GM12878 (cell line): Measurements from ENCODE around the gene DENND6A. TPM values are rescaled to one million over a fixed set of nuclear protein-coding genes. Genes with fewer than 3 reads are reported as not detected.

Experiments used
- ATAC-seq: fragments of 200-7000 bp; cut with Tn5 transposase; 3 replicates; pipeline ENCODE4 v1.9.1; 2020; ENCODE audit warnings: mild to moderate bottlenecking, moderate library complexity
- BruUV-seq: library from RNA; stranded (reverse); fragments of 400-500 nt; replicated peaks from 2 replicates; lab custom pipeline; 2021; lab: Mats Ljungman, UMichigan
- CTCF ChIA-PET: fragments of 300-600 bp; sonication (Branson Sonifier 250); formaldehyde crosslinking; extraction: SDS; loops from one replicate; lab custom pipeline; 2021; ENCODE audit warnings: inconsistent platforms; lab: Yijun Ruan, JAX
- POLR2A ChIA-PET: fragments of 350-600 bp; formaldehyde crosslinking; extraction: SDS; loops from one replicate; lab custom pipeline; 2021; ENCODE audit warnings: inconsistent platforms; lab: Charles Lee
- RAD21 ChIA-PET: fragments of 300-600 bp; sonication (Branson Sonifier 250); formaldehyde crosslinking; loops from one replicate; lab custom pipeline; 2023; ENCODE audit warnings: antibody characterized with exemption; ENCODE audit not compliant: unreplicated experiment; lab: Charles Lee
- SMC1A ChIA-PET: fragments of 300-600 bp; sonication (Branson Sonifier 250); formaldehyde crosslinking; loops from one replicate; lab custom pipeline; 2023; ENCODE audit not compliant: unreplicated experiment, uncharacterized antibody; lab: Charles Lee
- DNase-seq: peaks from one replicate; pipeline ENCODE4 v3.0.0-alpha.2; 2011; ENCODE audit warnings: low read depth, low spot score
- FAIRE-seq: peaks from 3 replicates; lab custom pipeline; 2011; peaks lifted over from hg19 to GRCh38; lab: Jason Lieb, UNC
- H2AFZ ChIP-seq: 2 replicates; pipeline ENCODE4 v1.6.0; 2011; ENCODE audit warnings: low read depth, low read length, control low read depth; ENCODE audit not compliant: control insufficient read depth
- H3K27ac ChIP-seq: 2 replicates; pipeline ENCODE4 v1.5.1; 2011; ENCODE audit warnings: control low read depth; ENCODE audit not compliant: control insufficient read depth, insufficient read depth
- H3K27me3 ChIP-seq, 2 experiments: replicated peaks in 1 of 2; 2 replicates each; pipeline versions ENCODE4 v1.6.0 to v1.6.1; 2011; ENCODE audit warnings: low read length in 1 of 2; ENCODE audit not compliant: control insufficient read depth in 2 of 2, insufficient read depth in 2 of 2
- H3K36me3 ChIP-seq, 2 experiments: 2 replicates each; pipeline ENCODE4 v1.5.1; 2011; ENCODE audit warnings: low read length in 1 of 2; ENCODE audit not compliant: control insufficient read depth in 2 of 2, insufficient read depth in 2 of 2
- H3K4me1 ChIP-seq: 2 replicates; pipeline ENCODE4 v1.6.1; 2011; ENCODE audit warnings: mild to moderate bottlenecking, low read length, moderate library complexity, mixed read lengths; ENCODE audit not compliant: control insufficient read depth, insufficient read depth
- H3K4me2 ChIP-seq: 2 replicates; pipeline ENCODE4 v1.6.0; 2011; ENCODE audit warnings: control low read depth; ENCODE audit not compliant: control insufficient read depth, insufficient read depth
- H3K4me3 ChIP-seq: fragments of 200-600 bp; sonication (generic); 2 replicates; pipeline ENCODE4 v1.5.1; 2016
- H3K79me2 ChIP-seq: 2 replicates; pipeline ENCODE4 v1.6.0; 2011; ENCODE audit warnings: low read length; ENCODE audit not compliant: control insufficient read depth, insufficient read depth
- H3K9ac ChIP-seq: 2 replicates; pipeline ENCODE4 v1.8.0; 2011; ENCODE audit warnings: low read length, control low read depth, mixed read lengths; ENCODE audit not compliant: control insufficient read depth, insufficient read depth
- H3K9me3 ChIP-seq: replicated peaks from 3 replicates; pipeline ENCODE4 v1.5.1; 2011; ENCODE audit warnings: mild to moderate bottlenecking, low read length; ENCODE audit not compliant: control insufficient read depth, insufficient read depth
- H4K20me1 ChIP-seq: 2 replicates; pipeline ENCODE4 v1.6.0; 2011; ENCODE audit not compliant: control insufficient read depth, insufficient read depth
- CTCF ChIP-seq, 3 experiments: IDR thresholded peaks in 2 of 3; conservative IDR thresholded peaks in 1 of 3; 2 replicates each; pipeline ENCODE4 v1.5.1; 2011; ENCODE audit warnings: low read depth in 3 of 3, low read length in 3 of 3, mild to moderate bottlenecking in 3 of 3, control low read depth in 2 of 3, moderate library complexity in 2 of 3, inconsistent platforms in 1 of 3, mixed read lengths in 1 of 3; ENCODE audit not compliant: control insufficient read depth in 2 of 3, insufficient read depth in 1 of 3; ENCODE audit errors: extremely low read depth in 1 of 3
- RAD21 ChIP-seq: IDR thresholded peaks from 2 replicates; pipeline ENCODE4 v1.6.1; 2011; ENCODE audit warnings: mild to moderate bottlenecking, low read depth, low read length, moderate library complexity; ENCODE audit not compliant: insufficient read depth
- SIX5 ChIP-seq: IDR thresholded peaks from 2 replicates; pipeline ENCODE4 v1.6.1; 2011; ENCODE audit warnings: mild to moderate bottlenecking, low read depth, low read length, moderate library complexity; ENCODE audit not compliant: severe bottlenecking
- SMAD5 ChIP-seq: IDR thresholded peaks from 2 replicates; pipeline ENCODE4 v1.6.1; 2016; ENCODE audit warnings: antibody characterized with exemption, low read depth
- TARDBP ChIP-seq: IDR thresholded peaks from 2 replicates; pipeline ENCODE4 v1.6.1; 2016; ENCODE audit warnings: borderline replicate concordance
- ZBED1 ChIP-seq: IDR thresholded peaks from 2 replicates; pipeline ENCODE4 v1.6.1; 2016; ENCODE audit warnings: borderline replicate concordance
- WGBS: methylation state at CpG from one replicate; pipeline ENCODE4 v1.1.6; 2016; ENCODE audit warnings: low lambda C conversion rate; ENCODE audit not compliant: insufficient replicate concordance, insufficient coverage; ENCODE audit errors: missing lambda C conversion rate; 5-methylcytosine and 5-hydroxymethylcytosine counted together
- in situ Hi-C: fragments of 300-500 bp; cut with MboI; formaldehyde crosslinking; loops from 9 replicates; pipeline ENCODE4 v1.14.3; 2018; ENCODE audit warnings: mixed read lengths
- intact Hi-C: fragments of 100-400 bp; cut with micrococcal nuclease; formaldehyde crosslinking; loops from one replicate; pipeline ENCODE4 v1.14.2; 2022; ENCODE audit not compliant: unreplicated experiment
- polyA plus RNA-seq, 11 experiments: library from polyadenylated mRNA; depleted of rRNA in 4 of 11; unstranded in 6 of 11; stranded (reverse) in 5 of 11; fragments of >200 nt; fragmentation: Nextera tagmentation in 4 of 11; fragmentation: Illumina TruSeq in 1 of 11; extraction: Ambion mirVana in 4 of 11; extraction: Trizol in 1 of 11; gene quantifications; 1 replicate in 1 of 11; 2 replicates in 10 of 11; pipeline versions ENCODE4 v1.2.1 to v1.2.3, GENCODE V29; 2011 to 2016; ENCODE audit warnings: inconsistent platforms in 2 of 11, missing spikeins in 2 of 11, low read depth in 1 of 11
- total RNA-seq, 4 experiments: library from RNA; depleted of rRNA in 3 of 4; stranded (reverse); fragments of >200 nt in 3 of 4; fragmentation: Illumina TruSeq in 1 of 4; extraction: Trizol in 1 of 4; gene quantifications; 2 replicates each; pipeline versions ENCODE4 v1.2.1 to v1.2.3, GENCODE V29; 2013 to 2021
- TF ChIP-seq, protein P1 (sequence below): IDR thresholded peaks from 2 replicates; pipeline ENCODE4 v1.6.1; 2011; ENCODE audit warnings: borderline replicate concordance, low read depth, mild to moderate bottlenecking, moderate library complexity, mixed read lengths, low read length; ENCODE audit not compliant: insufficient read depth; ENCODE audit errors: extremely low read length

The DENND6A gene
- total and polyA plus RNA-seq, 10 of the 15 experiments (the other 5 are each of a cell fraction or from before 2014, with no cell fraction given) = 1.8 to 15.3 (median 10.3) TPM

- Histone ChIP-seq H4K20me1 (no peaks in the 10 kb centered on the region), H2AFZ (no peak overlapping the region), H3K9ac (no peak overlapping the region), H3K4me1 (no peaks in the 10 kb centered on the region), H3K79me2 (peaks cover 42% of the 10 kb centered on the region), H3K36me3 (peaks cover 0 to 14% of the 10 kb centered on the region in 2 experiments; a peak in 2 of 4 replicates)
- no peak for FAIRE-seq
- WGBS = 99% methylated on average over 7 of the region's 7 CpGs
- intact Hi-C loops (no loop called here), in situ Hi-C loops (no loop called here)
- ChIA-PET POLR2A (no interaction called here), CTCF (interaction anchor here (1.1 to 1.2 kb wide), 2 partner anchors 11 to 13 kb away, joined by 3 read pairs; no protein-coding TSS in a partner anchor), RAD21 (no interaction called here)
- peak; percentile 75 for ATAC-seq
- BruUV-seq = no TSS peak
- TF ChIP-seq SIX5 = no peak
- 0 out of 2 replicates have a peak, but pooled peaks have one; percentile 15 for TF ChIP-seq RAD21
- TF ChIP-seq, protein P1, sequence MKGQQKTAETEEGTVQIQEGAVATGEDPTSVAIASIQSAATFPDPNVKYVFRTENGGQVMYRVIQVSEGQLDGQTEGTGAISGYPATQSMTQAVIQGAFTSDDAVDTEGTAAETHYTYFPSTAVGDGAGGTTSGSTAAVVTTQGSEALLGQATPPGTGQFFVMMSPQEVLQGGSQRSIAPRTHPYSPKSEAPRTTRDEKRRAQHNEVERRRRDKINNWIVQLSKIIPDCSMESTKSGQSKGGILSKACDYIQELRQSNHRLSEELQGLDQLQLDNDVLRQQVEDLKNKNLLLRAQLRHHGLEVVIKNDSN = no peak
- TF ChIP-seq TARDBP = no peak
- TF ChIP-seq SMAD5 = no peak
- TF ChIP-seq ZBED1 = no peak
- peak in 2 of 3 experiments; percentile 21 to 29; a peak in 1 of 6 replicates for TF ChIP-seq CTCF (IDR thresholded peaks at IDR 0.05 in 2 of 3, conservative IDR thresholded peaks at IDR 0.05 in 1 of 3; ENCODE audit: control insufficient read depth in 2 of 3, extremely low read depth in 1 of 3, insufficient read depth in 1 of 3, low read depth in 3 of 3, low read length in 3 of 3)
- TF ChIP-seq, all 136 proteins: peak for 2
- H3K4me3 ChIP-seq = no peak overlapping the region
- no peak overlapping the region for H3K27ac ChIP-seq
- no peak for DNase-seq
- H3K27me3 ChIP-seq = no peaks in the 10 kb centered on the region
- H3K4me2 ChIP-seq = no peak overlapping the region
- SMC1A ChIA-PET = no interaction called here
- no peaks in the 10 kb centered on the region for H3K9me3 ChIP-seq
These were observed 110.3 kb downstream of the DENND6A start for GRCh38 chr3:57582474-57583168.
